ENCODE measurements around the gene PODXL2. TPM values are rescaled to one million over a fixed set of nuclear protein-coding genes. Genes with fewer than 3 reads are reported as not detected.

The PODXL2 gene
- total and polyA plus RNA-seq, 2 of the 8 experiments (the other 6 are each of a cell fraction or from before 2014, with no cell fraction given): 27.6 to 31.6 TPM

GRCh38 chr3:127608362-127608718, 20.6 kb upstream of the PODXL2 start:
- H3K23me2 ChIP-seq (ENCODE audit: low read depth, low read length): no peaks in the 10 kb centered on the region
- H3K36me3 ChIP-seq (ENCODE audit: control insufficient read depth in 2 of 4, insufficient read depth in 4 of 4, low read length in 3 of 4): peaks cover 70 to 97% (median 89%) of the 10 kb centered on the region in 4 experiments
- TF ChIP-seq TAF7 (optimal IDR thresholded peaks at IDR 0.05; ENCODE audit: borderline replicate concordance, low read depth, low read length) (no peak), SUZ12 (IDR thresholded peaks at IDR 0.05; ENCODE audit: low read length) (no peak), TBP (IDR thresholded peaks at IDR 0.05; ENCODE audit: low read depth, low read length) (no peak), NRF1 (IDR thresholded peaks at IDR 0.05; ENCODE audit: low read depth, low read length) (no peak), NANOG (IDR thresholded peaks at IDR 0.05; ENCODE audit: insufficient read depth, low read depth, low read length, poor library complexity, severe bottlenecking) (no peak), RXRA (IDR thresholded peaks at IDR 0.05; ENCODE audit: insufficient read depth, low read depth, low read length) (no peak), YY1 (IDR thresholded peaks at IDR 0.05; ENCODE audit: low read depth, low read length) (no peak), SP4 (IDR thresholded peaks at IDR 0.05; ENCODE audit: low read length) (no peak), RAD21 (IDR thresholded peaks at IDR 0.05 in 1 of 2, conservative IDR thresholded peaks at IDR 0.05 in 1 of 2; ENCODE audit: low read depth in 2 of 2, low read length in 2 of 2) (no peak), CTCF (IDR thresholded peaks at IDR 0.05; ENCODE audit: control extremely low read depth in 1 of 3, insufficient read depth in 1 of 3, low read depth in 1 of 3, low read length in 3 of 3) (no peak), TAF1 (IDR thresholded peaks at IDR 0.05; ENCODE audit: low read depth, low read length) (no peak), ZNF274 (IDR thresholded peaks at IDR 0.05; ENCODE audit: borderline replicate concordance, extremely low read depth, low read length) (no peak)

More at GRCh38 chr3:127608362-127608718, 20.6 kb upstream of the PODXL2 start:
- no peak overlapping the region for H2BK120ac ChIP-seq (replicated peaks; ENCODE audit: low read depth, low read length)
- 92% methylated on average over 14 of the region's 14 CpGs; no CpG with 5 or more reads in 1 of the 2 experiments for WGBS, 2 experiments (ENCODE audit: extremely low coverage in 1 of 2, insufficient coverage in 1 of 2, insufficient read length in 1 of 2, insufficient replicate concordance in 2 of 2, low coverage in 1 of 2, low lambda C conversion rate in 2 of 2, missing lambda C conversion rate in 1 of 2)
- no peak overlapping the region for H3K4me2 ChIP-seq (ENCODE audit: insufficient read depth in 1 of 2, low read depth in 2 of 2, low read length in 2 of 2)
- no peak overlapping the region for H2BK15ac ChIP-seq (ENCODE audit: low read length)
- no peaks in the 10 kb centered on the region for H3K9me3 ChIP-seq (ENCODE audit: insufficient read depth in 2 of 2, low read depth in 1 of 2, low read length in 1 of 2)
- no peaks in the 10 kb centered on the region for H3K4me1 ChIP-seq (replicated peaks in 1 of 4; ENCODE audit: control insufficient read depth in 3 of 4, insufficient read depth in 4 of 4, low read length in 3 of 4)
- H4K20me1 ChIP-seq (replicated peaks in 1 of 2; ENCODE audit: control insufficient read depth in 1 of 2, insufficient read depth in 2 of 2, low read length in 2 of 2): peaks cover 23 to 45% of the 10 kb centered on the region in 2 experiments
- H2AFZ ChIP-seq (ENCODE audit: low read length): no peak overlapping the region
- no peak overlapping the region for H2AK5ac ChIP-seq (ENCODE audit: low read depth, low read length)
- no peak overlapping the region for H2BK5ac ChIP-seq (ENCODE audit: low read depth, low read length)
- DNase-seq (ENCODE audit: low read depth in 1 of 2, low spot score in 2 of 2): no peak
- no peak for FAIRE-seq
- no peak overlapping the region for H3K14ac ChIP-seq (ENCODE audit: insufficient read length)
- H2BK20ac ChIP-seq (ENCODE audit: low read length): no peak overlapping the region
- ChIA-PET POLR2A (ENCODE audit: partially characterized antibody) (interaction anchor here (1.6 to 12.5 kb wide), 4 partner anchors 9 to 33 kb away, joined by 3 to 182 read pairs (median 92); partner anchors contain the start of gene MCM2), CTCF (ENCODE audit: partially characterized antibody) (interaction anchor here (1.1 kb wide), 1 partner anchor 10 kb away, joined by 4 read pairs; the partner anchor contains the start of gene MCM2)
- H4K91ac ChIP-seq (replicated peaks; ENCODE audit: insufficient read length, low read length): no peak overlapping the region
- H3K27ac ChIP-seq (ENCODE audit: low read depth, low read length): no peak overlapping the region
- no peak overlapping the region for H2BK12ac ChIP-seq (ENCODE audit: low read depth, low read length)
- H3K79me2 ChIP-seq (ENCODE audit: control insufficient read depth in 1 of 2, insufficient read depth in 2 of 2, low read length in 2 of 2): peaks cover 0 to 31% of the 10 kb centered on the region in 2 experiments; a peak in 3 of 4 replicates
- no peak overlapping the region for H3K18ac ChIP-seq (ENCODE audit: extremely low read depth, low read length)
- no peak overlapping the region for H3K4me3 ChIP-seq (ENCODE audit: extremely low read depth in 1 of 4, insufficient read depth in 2 of 4, low read depth in 3 of 4, low read length in 4 of 4)
- H3K4ac ChIP-seq (replicated peaks; ENCODE audit: insufficient read length, low read depth, low read length): no peak overlapping the region
- no peak overlapping the region for H3K9ac ChIP-seq (replicated peaks in 1 of 4; ENCODE audit: extremely low read depth in 1 of 4, low read depth in 3 of 4, low read length in 3 of 4)
- H3K56ac ChIP-seq (replicated peaks; ENCODE audit: insufficient read length, low read depth, low read length): no peak overlapping the region
- peaks cover 14% of the 10 kb centered on the region for H3K79me1 ChIP-seq (ENCODE audit: low read depth, low read length)
- H4K5ac ChIP-seq (ENCODE audit: insufficient read length, low read depth, low read length): no peak overlapping the region
- no peak overlapping the region for H4K8ac ChIP-seq (ENCODE audit: extremely low read depth, insufficient read depth, low read length)
- no peak overlapping the region for H3K23ac ChIP-seq (ENCODE audit: insufficient read length)
- H3K27me3 ChIP-seq (replicated peaks in 1 of 4; ENCODE audit: control insufficient read depth in 3 of 4, extremely low read depth in 1 of 4, insufficient read depth in 3 of 4, low read length in 3 of 4): no peaks in the 10 kb centered on the region

Data from H1 (cell line).